Activated naive CD4-positive, alpha-beta T cell treated with anti-CD3 and anti-CD28 coated beads, Interleukin-2, amount 50 U/mL, for 72 hours (primary cell): Measurements from ENCODE around the gene LCNL1. TPM values are rescaled to one million over a fixed set of nuclear protein-coding genes. Genes with fewer than 3 reads are reported as not detected.

Source experiments
- ATAC-seq, 2 donors: fragments of 150-1000 bp; cut with Tn5 transposase; 2 replicates each; pipeline ENCODE4 v1.10.0; 2021; ENCODE audit warnings: mild to moderate bottlenecking in 2 of 2, moderate library complexity in 2 of 2
- DNase-seq, 2 donors: peaks; one replicate each; pipeline ENCODE4 v3.0.0; 2021 to 2022; ENCODE audit warnings: low spot score in 2 of 2
- H3K27ac Mint-ChIP-seq, 2 donors: one replicate each; pipeline ENCODE4 v1.8.0; 2022; ENCODE audit warnings: mild to moderate bottlenecking in 2 of 2, mixed read lengths in 2 of 2
- H3K36me3 Mint-ChIP-seq, 2 donors: one replicate each; pipeline ENCODE4 v1.8.0; 2022; ENCODE audit warnings: mixed read lengths in 2 of 2
- H3K9me3 Mint-ChIP-seq, 2 donors: one replicate each; pipeline ENCODE4 v1.8.0; 2022; ENCODE audit warnings: mixed read lengths in 2 of 2
- total RNA-seq, 2 donors: library from RNA; stranded (reverse); gene quantifications; one replicate each; pipeline ENCODE4 v1.2.3, GENCODE V29; 2022

Gene LCNL1
- total RNA-seq, 2 donors from 2014 or later: not detected

DNA sequence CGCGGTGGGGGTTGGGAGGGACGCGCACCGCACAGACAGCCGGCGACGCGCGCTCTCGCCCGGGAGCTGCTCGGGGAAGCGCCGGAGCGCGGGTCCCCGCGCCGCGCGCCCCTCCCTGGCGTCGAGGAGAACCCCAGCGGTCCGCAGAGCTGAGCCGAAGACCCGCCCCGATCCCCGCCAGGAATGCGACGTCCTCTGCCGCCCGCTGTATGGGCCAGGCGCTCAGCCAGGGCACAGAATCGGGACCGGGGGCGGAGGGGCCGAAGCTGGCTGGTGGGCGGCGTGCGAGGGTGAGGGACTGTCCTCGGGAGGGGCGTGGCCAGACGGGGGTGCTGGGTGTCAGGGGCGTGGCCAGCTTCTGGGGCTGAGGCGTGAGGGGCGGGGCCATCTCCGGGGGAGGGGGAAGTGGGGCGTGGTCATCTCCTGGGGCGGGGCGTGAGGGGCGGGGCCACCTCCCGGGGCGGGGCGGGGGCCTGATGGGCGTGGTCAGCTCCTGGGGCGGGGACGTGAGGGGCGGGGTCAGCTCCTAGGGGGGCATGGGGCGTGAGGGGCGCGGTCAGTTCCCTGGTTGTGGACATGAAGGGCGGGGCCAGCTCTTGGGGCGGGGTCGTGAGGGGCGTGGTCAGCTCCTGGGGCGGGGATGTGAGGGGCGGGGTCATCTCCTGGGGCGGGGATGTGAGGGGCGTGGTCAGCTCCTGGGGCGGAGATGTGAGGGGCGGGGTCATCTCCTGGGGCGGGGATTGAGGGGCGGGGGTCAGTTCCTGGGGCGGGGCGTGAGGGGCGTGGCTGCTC is 4.5 kb upstream of the LCNL1 start:
- ATAC-seq: peak; percentile 9 to 54
- H3K27ac Mint-ChIP-seq: no peak overlapping the region
- H3K9me3 Mint-ChIP-seq: no peaks in the 10 kb centered on the region
- no peaks in the 10 kb centered on the region for H3K36me3 Mint-ChIP-seq
- DNase-seq: peak in 1 of 2 donors; percentile 67

DNA sequence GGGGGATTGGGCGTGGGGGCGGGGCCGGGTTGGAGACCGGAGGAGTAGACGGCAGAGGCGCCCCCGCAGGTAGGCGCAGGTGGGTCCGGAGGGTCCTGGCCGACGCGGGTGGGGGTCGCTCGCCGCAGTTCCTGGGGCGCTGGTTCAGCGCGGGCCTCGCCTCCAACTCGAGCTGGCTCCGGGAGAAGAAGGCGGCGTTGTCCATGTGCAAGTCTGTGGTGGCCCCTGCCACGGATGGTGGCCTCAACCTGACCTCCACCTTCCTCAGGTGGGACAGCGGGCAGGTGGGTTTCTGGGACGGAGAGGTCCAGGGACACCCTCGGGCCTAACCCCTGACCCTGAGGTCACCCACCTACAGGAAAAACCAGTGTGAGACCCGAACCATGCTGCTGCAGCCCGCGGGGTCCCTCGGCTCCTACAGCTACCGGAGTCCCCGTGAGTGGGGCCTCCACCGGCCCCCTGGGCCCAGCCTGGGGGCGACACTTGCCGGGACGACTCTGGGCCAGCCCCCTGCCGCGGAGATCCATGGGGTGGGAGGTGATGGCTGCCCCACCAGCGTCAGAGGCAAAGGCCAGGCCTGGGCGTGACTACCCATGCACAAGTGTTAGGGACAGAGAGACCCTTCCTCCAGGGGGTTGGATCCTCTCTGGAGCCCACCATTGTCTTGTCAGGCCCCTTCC is 3.8 kb upstream of the LCNL1 start:
- H3K9me3 Mint-ChIP-seq: no peaks in the 10 kb centered on the region
- H3K27ac Mint-ChIP-seq: no peak overlapping the region
- H3K36me3 Mint-ChIP-seq: peaks cover 0 to 4% of the 10 kb centered on the region in 2 donors
- DNase-seq (no peak), ATAC-seq (peak in 1 of 2 donors; percentile 7)

DNA sequence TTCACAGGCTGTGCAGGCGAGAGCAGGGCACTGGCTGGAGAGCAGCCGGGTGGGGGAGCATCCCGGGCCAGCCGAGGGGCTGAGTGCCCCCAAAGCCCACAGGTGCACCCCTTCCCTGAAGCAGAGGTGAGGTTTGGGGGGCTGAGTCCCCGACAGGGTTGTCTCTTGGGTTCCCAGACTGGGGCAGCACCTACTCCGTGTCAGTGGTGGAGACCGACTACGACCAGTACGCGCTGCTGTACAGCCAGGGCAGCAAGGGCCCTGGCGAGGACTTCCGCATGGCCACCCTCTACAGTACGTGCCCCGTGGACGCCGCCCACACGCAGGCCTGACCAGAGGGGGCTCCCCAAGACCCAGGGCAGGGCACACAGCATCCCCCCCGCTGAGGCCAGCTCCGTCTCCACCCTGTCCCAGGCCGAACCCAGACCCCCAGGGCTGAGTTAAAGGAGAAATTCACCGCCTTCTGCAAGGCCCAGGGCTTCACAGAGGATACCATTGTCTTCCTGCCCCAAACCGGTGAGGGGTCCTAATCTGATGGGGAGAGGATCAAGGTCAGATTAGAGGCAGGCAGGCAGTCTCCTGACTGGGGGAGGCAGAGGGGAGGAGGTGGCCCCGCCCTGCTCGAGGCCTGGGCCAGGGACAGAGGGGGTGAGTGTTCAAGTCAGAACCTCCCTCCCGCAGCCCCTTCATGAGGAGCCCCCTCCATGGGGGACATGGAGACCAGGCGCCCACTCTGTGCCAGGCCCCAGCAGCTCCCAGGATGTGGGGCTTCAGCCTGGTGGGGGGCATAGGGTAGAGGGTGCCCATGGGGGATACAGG is 2.8 kb upstream of the LCNL1 start:
- H3K36me3 Mint-ChIP-seq: peaks cover 0 to 6% of the 10 kb centered on the region in 2 donors
- H3K27ac Mint-ChIP-seq: no peak overlapping the region

DNA sequence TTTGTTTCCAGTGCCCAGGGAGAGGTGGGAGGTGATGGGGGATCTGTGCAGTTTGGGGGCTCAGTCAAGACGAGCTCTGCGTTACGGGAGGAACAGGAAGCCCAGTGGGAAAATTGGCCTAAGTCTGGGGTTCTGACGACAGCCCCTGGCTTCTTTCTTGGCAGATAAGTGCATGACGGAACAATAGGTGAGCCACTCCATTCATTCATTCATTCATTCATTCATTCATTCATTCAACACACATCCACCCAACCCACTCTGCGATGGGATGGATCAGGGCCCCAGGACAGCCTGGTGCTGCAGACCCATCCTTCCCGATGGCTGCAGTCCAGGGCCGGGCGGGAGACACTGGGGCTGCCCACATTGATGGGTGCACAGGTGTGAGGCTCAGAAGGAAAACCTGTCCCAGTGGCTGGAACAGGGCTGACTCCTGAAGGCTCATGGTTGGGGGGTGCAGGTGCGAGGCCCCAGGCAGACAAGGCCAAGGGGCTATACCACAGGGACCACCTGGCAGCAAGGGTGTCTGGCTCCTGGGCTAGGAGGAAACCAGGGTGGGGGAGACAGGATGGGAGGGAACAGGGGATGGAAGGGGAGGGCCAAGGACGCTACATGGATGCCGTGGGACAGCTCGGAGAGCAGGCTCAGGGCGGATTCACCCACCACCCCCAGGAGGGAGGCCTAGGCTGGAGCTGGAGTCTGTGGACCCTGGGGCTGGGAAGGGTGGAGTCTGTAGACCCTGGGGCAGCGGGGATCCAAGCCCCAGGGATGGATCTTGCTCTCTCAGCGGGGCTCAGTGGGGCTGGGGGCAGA is 1.9 kb upstream of the LCNL1 start:
- no peak for ATAC-seq
- Mint-ChIP-seq H3K9me3 (no peaks in the 10 kb centered on the region), H3K27ac (no peak overlapping the region), H3K36me3 (peaks cover 0 to 6% of the 10 kb centered on the region in 2 donors)
- no peak for DNase-seq

More for the DNA sequence above, 2.8 kb upstream of the LCNL1 start:
- no peak for DNase-seq
- ATAC-seq: no peak
- H3K9me3 Mint-ChIP-seq: no peaks in the 10 kb centered on the region

DNA sequence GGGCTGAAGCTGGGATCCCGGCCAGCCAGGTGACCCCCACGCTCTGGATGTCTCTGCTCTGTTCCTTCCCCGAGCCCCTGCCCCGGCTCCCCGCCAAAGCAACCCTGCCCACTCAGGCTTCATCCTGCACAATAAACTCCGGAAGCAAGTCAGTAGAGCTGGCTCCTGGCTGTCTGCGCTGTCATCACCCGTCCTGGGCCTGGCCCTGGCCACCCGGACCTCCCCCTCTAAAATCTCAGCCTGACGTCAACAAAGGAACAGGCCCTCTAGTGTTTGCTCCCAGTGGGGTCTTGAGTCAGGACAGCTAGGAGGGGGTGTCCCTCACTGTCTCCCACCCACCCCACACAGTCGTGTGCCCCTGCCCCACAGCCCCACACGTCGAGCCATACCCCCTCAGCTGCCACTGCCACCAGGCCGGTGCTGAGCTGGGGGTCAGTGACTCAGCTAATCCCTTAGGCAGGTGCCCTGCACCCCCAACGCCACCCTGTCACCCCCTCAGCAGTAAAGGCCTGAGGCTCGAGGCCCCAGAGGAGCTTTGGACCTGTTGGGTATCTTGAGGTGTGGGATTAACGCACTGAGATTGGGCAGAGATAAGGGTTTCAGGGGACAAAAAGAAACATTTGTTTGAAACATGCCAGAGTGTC is 1.1 kb upstream of the LCNL1 start:
- Mint-ChIP-seq H3K9me3 (no peaks in the 10 kb centered on the region), H3K27ac (no peak overlapping the region), H3K36me3 (peaks cover 0 to 6% of the 10 kb centered on the region in 2 donors)
- DNase-seq (no peak), ATAC-seq (no peak)

DNA sequence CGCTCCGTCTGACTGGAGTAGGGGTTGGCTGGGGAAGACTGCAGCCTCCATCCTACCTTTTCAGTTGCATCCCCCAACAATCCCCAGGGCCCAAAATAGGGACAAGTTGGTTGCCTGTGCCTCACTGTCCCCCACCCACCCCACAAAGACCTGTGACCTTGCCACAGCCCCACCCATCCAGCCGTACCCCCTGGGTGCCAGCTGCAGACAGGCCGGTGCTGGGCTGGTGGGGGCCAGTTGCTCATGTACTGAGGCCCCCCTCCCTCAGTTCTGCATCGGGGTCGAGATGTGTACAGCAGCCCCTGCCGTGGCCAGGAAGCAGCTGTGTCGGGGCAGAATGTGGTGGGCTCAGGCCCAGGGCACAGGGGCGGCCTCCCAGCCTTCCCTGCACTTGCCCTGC is 374 bp downstream of the LCNL1 start:
- ATAC-seq: no peak
- peaks cover 0 to 6% of the 10 kb centered on the region in 2 donors for H3K36me3 Mint-ChIP-seq
- H3K27ac Mint-ChIP-seq: no peak overlapping the region
- no peak for DNase-seq
- H3K9me3 Mint-ChIP-seq: no peaks in the 10 kb centered on the region

DNA sequence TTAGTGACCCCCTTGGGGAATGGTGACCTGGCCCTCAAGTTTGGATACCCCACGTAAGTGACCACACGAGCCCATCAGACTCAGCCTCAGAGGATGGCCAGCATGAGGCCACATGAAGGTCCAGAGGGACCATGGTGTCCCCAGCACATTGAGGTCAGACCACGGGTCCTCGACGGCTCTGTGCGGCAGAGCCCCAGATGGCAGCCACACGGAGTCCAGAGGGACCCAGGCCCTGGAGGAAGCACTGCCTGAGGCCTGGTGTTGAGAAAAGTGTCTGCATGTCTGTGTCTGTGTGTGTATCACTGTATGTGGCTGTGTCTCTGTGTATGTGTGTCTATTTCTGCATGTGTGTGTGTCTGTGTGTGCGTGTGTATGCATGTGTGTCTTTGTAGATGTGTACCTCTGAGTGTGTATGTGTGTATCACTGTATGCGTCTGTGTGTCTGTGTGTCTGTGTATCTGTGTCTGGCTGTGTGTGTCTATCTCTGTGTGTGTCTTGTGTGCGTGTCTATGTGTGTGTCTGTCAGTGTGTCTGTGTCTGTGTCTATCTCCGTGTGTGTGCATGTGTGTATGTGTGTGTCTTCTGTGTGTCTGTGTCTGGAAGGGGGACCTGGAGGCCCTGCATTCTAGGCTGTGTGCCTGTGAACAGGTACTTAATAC is 992 bp downstream of the LCNL1 start:
- ATAC-seq (no peak), DNase-seq (no peak)
- Mint-ChIP-seq H3K36me3 (peaks cover 0 to 6% of the 10 kb centered on the region in 2 donors), H3K27ac (no peak overlapping the region), H3K9me3 (no peaks in the 10 kb centered on the region)

DNA sequence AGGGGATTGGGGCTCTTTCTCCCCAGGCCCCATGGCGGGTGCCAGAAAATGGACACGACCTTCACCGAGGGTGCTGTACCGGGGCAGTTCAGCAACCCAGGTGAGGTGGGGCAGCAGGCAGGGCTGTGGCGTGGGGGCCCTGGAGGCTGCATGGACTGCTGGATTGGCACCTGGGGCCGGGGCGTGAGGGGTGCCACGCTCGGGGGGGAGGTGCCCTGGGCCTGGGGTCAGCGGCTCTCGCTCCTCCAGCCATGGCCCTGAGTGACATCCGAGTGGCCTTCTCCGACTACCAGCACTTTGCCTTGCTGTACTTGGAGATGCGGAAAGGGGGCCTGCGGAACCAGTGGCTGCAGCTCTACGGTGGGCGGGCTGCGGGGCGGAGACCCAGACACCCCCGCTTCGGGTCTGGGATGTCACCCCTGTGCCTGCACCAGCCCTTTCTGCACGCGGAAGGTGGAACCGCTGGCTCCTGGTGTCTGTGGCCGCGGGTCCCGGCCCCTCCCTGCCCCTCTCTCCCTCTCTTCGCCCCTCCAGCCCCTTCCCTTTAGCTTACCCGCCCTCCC is 1.8 kb downstream of the LCNL1 start:
- H3K9me3 Mint-ChIP-seq: no peaks in the 10 kb centered on the region
- peaks cover 0 to 6% of the 10 kb centered on the region in 2 donors for H3K36me3 Mint-ChIP-seq
- H3K27ac Mint-ChIP-seq: no peak overlapping the region
- ATAC-seq (no peak), DNase-seq (no peak)

DNA sequence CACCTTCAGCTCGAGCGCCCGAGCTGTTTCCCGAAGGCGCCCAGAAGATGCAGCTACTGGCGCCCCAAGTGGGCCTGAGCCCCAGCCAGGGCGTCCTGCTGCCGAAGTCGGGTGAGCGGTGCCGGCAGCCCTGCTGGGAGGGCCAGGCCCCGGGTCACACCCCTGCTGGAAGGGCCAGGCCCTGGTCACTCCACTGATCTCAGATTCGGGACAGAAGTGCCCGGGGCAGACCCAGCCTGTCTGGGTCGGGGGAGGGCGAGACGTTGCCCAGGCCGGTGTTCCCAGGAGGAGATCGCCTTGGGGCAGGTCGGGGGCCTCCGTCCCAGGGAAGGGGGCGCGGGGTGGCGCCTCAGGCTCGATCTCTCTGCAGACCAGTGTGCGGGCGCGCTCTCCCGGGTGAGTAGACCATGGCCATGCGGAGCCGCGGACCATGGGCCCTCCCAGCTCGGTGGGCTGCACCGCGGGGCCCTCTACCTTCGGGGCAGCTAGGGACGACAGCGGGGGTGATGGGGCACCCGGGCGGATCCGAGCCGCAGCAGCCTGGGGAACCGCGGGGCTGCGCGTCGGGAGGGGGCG is 2.3 kb downstream of the LCNL1 start:
- ATAC-seq (no peak), DNase-seq (no peak)
- H3K9me3 Mint-ChIP-seq: no peaks in the 10 kb centered on the region
- no peak overlapping the region for H3K27ac Mint-ChIP-seq
- peaks cover 0 to 6% of the 10 kb centered on the region in 2 donors for H3K36me3 Mint-ChIP-seq

DNA sequence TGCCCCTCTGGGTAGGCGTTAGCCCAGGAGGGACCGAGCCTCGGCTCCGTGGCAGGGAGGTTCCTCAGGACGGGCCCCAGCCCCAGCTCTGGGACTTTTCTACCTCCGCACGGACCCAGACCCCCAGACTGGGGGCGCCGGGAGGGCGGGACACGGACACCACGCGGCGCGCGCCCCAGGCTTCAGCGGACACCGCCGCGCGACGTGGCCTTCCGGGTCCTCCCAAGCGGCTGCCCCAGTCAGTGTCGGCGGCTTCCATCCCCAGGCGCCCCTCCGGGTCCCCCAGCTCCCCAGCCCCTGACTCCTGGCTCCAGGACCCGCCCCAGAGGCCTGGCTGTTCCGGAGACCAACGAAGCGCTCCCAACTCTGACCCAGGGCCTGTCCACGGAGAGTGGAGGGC is 3.1 kb downstream of the LCNL1 start:
- no peaks in the 10 kb centered on the region for H3K9me3 Mint-ChIP-seq
- no peak overlapping the region for H3K27ac Mint-ChIP-seq
- peaks cover 0 to 6% of the 10 kb centered on the region in 2 donors for H3K36me3 Mint-ChIP-seq
- DNase-seq (no peak), ATAC-seq (no peak)

DNA sequence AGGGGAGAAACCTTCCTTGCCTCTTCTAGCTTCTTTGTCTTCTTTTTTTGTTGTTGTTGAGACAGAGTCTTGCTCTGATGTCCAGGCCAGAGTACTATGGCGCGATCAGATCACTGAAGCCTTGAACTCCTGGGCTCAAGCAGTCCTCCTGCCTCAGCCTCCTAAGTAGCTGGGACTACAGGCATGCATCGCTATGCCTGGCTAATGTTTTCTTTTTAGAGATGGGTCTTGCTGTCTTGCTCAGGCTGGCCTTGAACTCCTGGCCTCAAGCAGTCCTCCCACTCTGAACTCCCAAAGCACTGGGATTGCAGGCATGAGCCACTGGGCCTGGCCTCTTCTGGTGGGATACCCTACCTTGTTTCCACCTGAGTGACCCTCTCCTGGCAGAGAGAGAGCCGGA is 6.1 kb downstream of the LCNL1 start:
- no peak for DNase-seq
- H3K9me3 Mint-ChIP-seq: no peaks in the 10 kb centered on the region
- peaks cover 0 to 3% of the 10 kb centered on the region in 2 donors for H3K36me3 Mint-ChIP-seq
- ATAC-seq: no peak
- H3K27ac Mint-ChIP-seq: no peak overlapping the region

DNA sequence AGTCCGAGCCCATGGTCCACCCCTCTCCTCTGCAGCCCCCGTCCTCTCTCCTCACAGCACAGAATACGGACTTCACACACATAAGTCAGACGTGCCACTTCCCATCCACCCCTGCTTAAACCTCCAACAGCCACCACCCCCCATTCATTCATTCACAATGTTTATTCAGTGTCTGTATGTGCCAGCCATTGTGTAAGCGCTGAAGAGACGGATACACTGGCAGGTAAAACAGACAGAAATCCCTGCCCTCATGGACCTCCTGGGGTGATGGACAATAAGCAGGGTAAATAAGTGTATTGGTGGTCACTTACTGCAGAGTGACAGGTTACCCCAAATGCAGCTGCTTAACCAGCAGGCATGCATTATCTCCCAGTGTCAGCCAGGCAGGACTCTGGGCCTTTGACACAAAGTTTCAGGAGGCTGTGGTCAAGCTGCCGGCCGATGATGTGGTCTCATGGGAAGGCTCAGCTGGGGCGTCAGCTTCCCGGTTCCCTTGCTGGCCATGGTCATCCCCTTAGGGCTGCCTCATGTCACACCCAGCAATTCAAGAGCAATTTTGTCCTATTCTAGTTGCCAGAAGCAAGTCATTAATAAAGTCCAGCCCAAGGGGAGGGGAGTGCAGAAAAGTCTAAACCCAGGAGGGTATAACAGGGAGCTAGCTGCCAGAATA is 7.6 kb downstream of the LCNL1 start:
- Mint-ChIP-seq H3K27ac (peak overlapping the region in 1 of 2 donors; percentile 71), H3K36me3 (no peaks in the 10 kb centered on the region), H3K9me3 (no peaks in the 10 kb centered on the region)
- ATAC-seq (no peak), DNase-seq (no peak)

DNA sequence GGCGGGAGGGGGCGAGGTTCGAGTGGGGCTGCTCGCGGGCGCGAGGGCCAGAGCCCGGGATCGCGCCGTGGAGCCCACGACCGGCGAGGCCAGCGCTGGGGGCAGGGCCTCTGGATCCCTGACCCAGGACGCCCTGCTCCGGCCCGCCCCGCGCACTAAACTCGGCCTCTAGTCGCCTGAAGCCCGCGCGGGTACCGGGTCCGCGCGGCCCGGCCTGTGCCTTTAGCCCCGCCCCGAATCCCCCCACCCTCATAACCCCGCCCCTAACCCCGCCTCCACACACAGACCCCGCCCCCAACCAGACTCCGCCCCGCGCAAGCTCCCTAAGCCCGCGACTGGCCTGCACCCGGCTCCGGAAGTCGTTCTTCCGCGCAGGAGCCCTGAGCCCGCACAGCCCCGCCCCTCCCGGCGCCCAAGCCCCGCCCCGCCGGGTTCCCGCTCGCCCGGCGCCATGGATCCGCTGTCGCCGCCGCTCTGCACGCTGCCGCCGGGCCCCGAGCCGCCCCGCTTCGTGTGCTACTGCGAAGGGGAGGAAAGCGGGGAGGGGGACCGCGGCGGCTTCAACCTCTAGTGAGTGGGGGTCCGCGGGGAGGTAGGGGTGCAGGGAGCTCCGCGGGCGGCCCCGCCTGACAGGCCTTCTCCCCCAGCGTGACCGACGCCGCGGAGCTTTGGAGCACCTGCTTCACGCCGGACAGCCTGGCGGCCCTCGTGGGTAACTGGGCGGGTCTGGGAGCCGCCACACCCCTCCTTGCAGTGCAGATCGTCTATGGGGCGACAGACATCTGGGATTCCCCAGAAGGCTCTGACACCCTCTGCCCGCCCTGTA is 9.4 kb downstream of the LCNL1 start, which contains the start of gene PAXX:
TSS of gene PAXX (plus strand) at position 430 of the 826 bp plus-strand sequence. CDS start at position 452, 22 bp downstream.
- Mint-ChIP-seq H3K36me3 (no peaks in the 10 kb centered on the region), H3K27ac (peak within 1 kb of the TSS; percentile 68 to 71), H3K9me3 (no peaks in the 10 kb centered on the region)
- DNase-seq (peak; percentile 95 to 98), ATAC-seq (peak; percentile 91 to 95)
